K562 (cell line): ENCODE data around the gene FRMD4A. TPM values are rescaled to one million over a fixed set of nuclear protein-coding genes. Genes with fewer than 3 reads are reported as not detected.
A peak's percentile ranks its signal among the peaks of the same experiment; 100 is the strongest.

Experiments
- ATAC-seq: fragments of 200-7000 bp; cut with Tn5 transposase; 3 replicates; pipeline ENCODE4 v1.9.1; 2020; ENCODE audit warnings: moderate library complexity
- BruUV-seq: library from RNA; stranded (reverse); fragments of 400-500 nt; replicated peaks from 2 replicates; lab custom pipeline; 2021; lab: Mats Ljungman, UMichigan
- CTCF ChIA-PET: fragments of 300-600 bp; formaldehyde crosslinking; extraction: SDS; loops from one replicate; lab custom pipeline; 2021; ENCODE audit warnings: low intra/inter-chr PET ratio; lab: Yijun Ruan, JAX
- POLR2A ChIA-PET: fragments of 300-600, 350-650 bp; sonication (Branson Sonifier 250); formaldehyde crosslinking; extraction: SDS; loops from one replicate; lab custom pipeline; 2021; ENCODE audit warnings: antibody characterized with exemption, inconsistent platforms; lab: Yijun Ruan, JAX
- DNase-seq, 4 experiments: peaks; one replicate each; pipeline versions ENCODE4 v3.0.0 to v3.0.0-alpha.2; 2011 to 2018; ENCODE audit warnings: low spot score in 3 of 4, mixed read lengths in 3 of 4; ENCODE audit errors: extremely low read depth in 1 of 4
- FAIRE-seq: peaks from 2 replicates; lab custom pipeline; 2011; peaks lifted over from hg19 to GRCh38; lab: Jason Lieb, UNC
- H2AFZ ChIP-seq: 2 replicates; pipeline ENCODE4 v1.6.0; 2011; ENCODE audit warnings: low read depth, low read length, control low read depth, inconsistent platforms
- H3K27ac ChIP-seq: fragments of 200-600 bp; 3 replicates; pipeline ENCODE4 v1.8.0; 2011; ENCODE audit warnings: low read depth, mild to moderate bottlenecking, control low read depth, inconsistent platforms, low read length, moderate library complexity, mixed read lengths; ENCODE audit errors: extremely low read depth
- H3K27me3 ChIP-seq, 2 experiments: fragments of 300-600 bp in 1 of 2; 2 replicates in 1 of 2; 3 replicates in 1 of 2; pipeline versions ENCODE4 v1.6.0 to v1.8.0; 2011; ENCODE audit warnings: inconsistent platforms in 2 of 2, low read length in 2 of 2, mild to moderate bottlenecking in 1 of 2, mixed read lengths in 1 of 2, moderate library complexity in 1 of 2; ENCODE audit not compliant: control insufficient read depth in 2 of 2, insufficient read depth in 2 of 2
- H3K36me3 ChIP-seq: fragments of 300-600 bp; 3 replicates; pipeline ENCODE4 v1.8.0; 2011; ENCODE audit warnings: mild to moderate bottlenecking, low read length, inconsistent platforms; ENCODE audit not compliant: control insufficient read depth, insufficient read depth
- H3K4me1 ChIP-seq, 2 experiments: fragments of 200-600 bp in 1 of 2; replicated peaks in 1 of 2; 2 replicates in 1 of 2; 3 replicates in 1 of 2; pipeline versions ENCODE4 v1.5.1 to v1.8.0; 2011; ENCODE audit warnings: inconsistent platforms in 2 of 2, low read length in 2 of 2, mild to moderate bottlenecking in 1 of 2, mixed read lengths in 1 of 2, moderate library complexity in 1 of 2; ENCODE audit not compliant: control insufficient read depth in 2 of 2, insufficient read depth in 2 of 2
- H3K4me2 ChIP-seq: 2 replicates; pipeline ENCODE4 v1.6.1; 2011; ENCODE audit warnings: low read length, control low read depth, inconsistent platforms, mixed read lengths; ENCODE audit not compliant: insufficient read depth
- H3K4me3 ChIP-seq: fragments of 200-600 bp; sonication (generic), shearing (Covaris generic); 2 replicates; pipeline ENCODE4 v1.5.1; 2016; ENCODE audit warnings: control low read depth, inconsistent platforms
- H3K79me2 ChIP-seq: fragments of 200-600 bp; 3 replicates; pipeline ENCODE4 v1.8.0; 2011; ENCODE audit warnings: low read length, inconsistent platforms; ENCODE audit not compliant: control insufficient read depth, insufficient read depth
- H3K9ac ChIP-seq, 2 experiments: 2 replicates each; pipeline versions ENCODE4 v1.6.0 to v1.6.1; 2011; ENCODE audit warnings: low read depth in 2 of 2, low read length in 2 of 2, control low read depth in 1 of 2, inconsistent platforms in 1 of 2, mild to moderate bottlenecking in 1 of 2, mixed read lengths in 1 of 2; ENCODE audit not compliant: insufficient read depth in 1 of 2
- H3K9me1 ChIP-seq: one replicate; pipeline ENCODE4 v1.6.0; 2011; ENCODE audit warnings: inconsistent platforms, mild to moderate bottlenecking, low read length, moderate library complexity; ENCODE audit not compliant: control insufficient read depth, insufficient read depth
- H3K9me3 ChIP-seq: replicated peaks from 2 replicates; pipeline ENCODE4 v1.5.1; 2011; ENCODE audit warnings: low read depth, low read length, inconsistent platforms; ENCODE audit not compliant: control insufficient read depth, insufficient read depth
- H4K20me1 ChIP-seq: replicated peaks from 2 replicates; pipeline ENCODE4 v1.6.1; 2011; ENCODE audit warnings: low read length, inconsistent platforms, mixed read lengths; ENCODE audit not compliant: control insufficient read depth, insufficient read depth
- CTCF ChIP-seq, 3 experiments: IDR thresholded peaks in 2 of 3; conservative IDR thresholded peaks in 1 of 3; 2 replicates each; pipeline ENCODE4 v1.5.1; 2011 to 2012; ENCODE audit warnings: low read length in 3 of 3, mild to moderate bottlenecking in 3 of 3, control low read depth in 2 of 3, improper control_type of control experiment in 1 of 3, inconsistent platforms in 1 of 3, low read depth in 1 of 3, mixed read lengths in 1 of 3, moderate library complexity in 1 of 3; ENCODE audit not compliant: insufficient read depth in 2 of 3
- HDAC1 ChIP-seq, 2 experiments: fragments of 450-650 bp; IDR thresholded peaks; 2 replicates each; pipeline ENCODE4 v1.6.1; 2016 to 2017; ENCODE audit warnings: inconsistent platforms in 1 of 2, mild to moderate bottlenecking in 1 of 2, moderate library complexity in 1 of 2
- NFXL1 ChIP-seq: fragments of 450-650 bp; formaldehyde crosslinking; IDR thresholded peaks from 2 replicates; pipeline ENCODE4 v1.4.0; 2021; ENCODE audit warnings: mild to moderate bottlenecking
- ZBTB9 ChIP-seq: fragments of 450-650 bp; formaldehyde crosslinking; IDR thresholded peaks from 2 replicates; pipeline ENCODE4 v1.4.0; 2020; ENCODE audit warnings: mild to moderate bottlenecking, moderate library complexity
- WGBS: fragments of 100-300 bp; shearing (Covaris generic); methylation state at CpG from one replicate; pipeline ENCODE4 v1.1.6; 2016; ENCODE audit warnings: low coverage, mixed read lengths; ENCODE audit not compliant: insufficient coverage; ENCODE audit errors: missing lambda C conversion rate; 5-methylcytosine and 5-hydroxymethylcytosine counted together
- in situ Hi-C: fragments of 300-500 bp; cut with MboI; formaldehyde crosslinking; loops from 4 replicates; pipeline ENCODE4 v1.15.0; 2018; ENCODE audit warnings: inconsistent platforms, mixed read lengths
- intact Hi-C: fragments of 100-400 bp; cut with micrococcal nuclease; formaldehyde crosslinking; loops from 2 replicates; pipeline ENCODE4 v1.14.2; 2022
- polyA plus RNA-seq, 8 experiments: library from polyadenylated mRNA; depleted of rRNA in 4 of 8; stranded (reverse) in 5 of 8; unstranded in 3 of 8; fragments of >200 nt; fragmentation: Nextera tagmentation in 2 of 8; fragmentation: Illumina TruSeq in 1 of 8; extraction: Ambion mirVana in 2 of 8; extraction: Trizol in 1 of 8; gene quantifications; 2 replicates each; pipeline versions ENCODE4 v1.2.1 to v1.2.3, GENCODE V29; 2011 to 2014; ENCODE audit warnings: inconsistent platforms in 1 of 8, missing spikeins in 1 of 8
- total RNA-seq, 7 experiments: library from RNA; depleted of rRNA in 6 of 7; stranded (reverse); fragments of >200 nt in 6 of 7; fragmentation: Illumina TruSeq in 2 of 7; extraction: Trizol in 2 of 7; gene quantifications; 2 replicates each; pipeline versions ENCODE4 v1.2.1 to v1.2.3, GENCODE V29; 2011 to 2021; ENCODE audit warnings: low replicate concordance in 1 of 7

Gene FRMD4A
- total and polyA plus RNA-seq, 9 of the 15 experiments (the other 6 are each of a cell fraction or from before 2014, with no cell fraction given): 0.80 to 5.2 (median 3.0) TPM

- Histone ChIP-seq H3K36me3 (no peaks in the 10 kb centered on the region), H3K9me1 (no peaks in the 10 kb centered on the region), H3K79me2 (no peaks in the 10 kb centered on the region), H3K9ac (no peak overlapping the region), H3K27me3 (peaks cover 12 to 24% of the 10 kb centered on the region in 2 experiments; a peak in 4 of 5 replicates), H3K27ac (no peak overlapping the region), H4K20me1 (no peaks in the 10 kb centered on the region), H3K4me1 (no peaks in the 10 kb centered on the region), H3K9me3 (no peaks in the 10 kb centered on the region), H3K4me2 (no peak overlapping the region), H3K4me3 (no peak overlapping the region), H2AFZ (no peak overlapping the region)
- TF ChIP-seq CTCF (IDR thresholded peaks at IDR 0.05 in 2 of 3, conservative IDR thresholded peaks at IDR 0.05 in 1 of 3; ENCODE audit: insufficient read depth in 2 of 3, low read depth in 1 of 3, low read length in 3 of 3) (peak in 1 of 3 experiments; percentile 18; a peak in 1 of 6 replicates), NFXL1 (CRISPR knock-in tag) (no peak), ZBTB9 (CRISPR knock-in tag) (no peak), HDAC1 (IDR thresholded peaks at IDR 0.05) (no peak)
- no peak for FAIRE-seq
- ChIA-PET POLR2A (interaction anchor here (0.9 kb wide), 1 partner anchor 8 kb away, joined by 4 read pairs; no protein-coding TSS in a partner anchor), CTCF (no interaction called here)
- in situ Hi-C loops: no loop called here
- BruUV-seq: no TSS peak
- WGBS: 0% methylated on average over 8 of the region's 8 CpGs
- peak in 1 of 4 experiments; percentile 6 for DNase-seq
- intact Hi-C loops: no loop called here
- 0 out of 3 replicates have a peak, but pooled peaks have one; percentile 39 for ATAC-seq
These were observed 373.9 kb downstream of the FRMD4A start for GRCh38 chr10:13956826-13957225.
